ENCODE results near the gene GARIN5A.
"Not testable (repeated sequence)": the region's sequence is repeated elsewhere in the genome, so short reads cannot be mapped to it uniquely, and the experiment has no call there.

The GARIN5A gene

GRCh38 chr19:50486823-50487515, 10.3 kb upstream of the GARIN5A start:
- DNase-seq = no peak

GRCh38 chr19:50485284-50485955, 8.8 kb upstream of the GARIN5A start:
- no peak for DNase-seq

- DNase-seq = no peak
Observed at GRCh38 chr19:50482916-50483315, 6.3 kb upstream of the GARIN5A start.

- no peak for DNase-seq
Observed at GRCh38 chr19:50482271-50482855, 5.7 kb upstream of the GARIN5A start.

- DNase-seq = no peak
Observed at GRCh38 chr19:50481351-50482149, 4.9 kb upstream of the GARIN5A start.

- DNase-seq = no peak
Observed at GRCh38 chr19:50480281-50481111, 3.8 kb upstream of the GARIN5A start.

GRCh38 chr19:50479761-50480251, 3.2 kb upstream of the GARIN5A start:
- no peak for DNase-seq

- no peak for DNase-seq
Observed at GRCh38 chr19:50478901-50479715, 2.5 kb upstream of the GARIN5A start.

GRCh38 chr19:50477751-50478515, 1.3 kb upstream of the GARIN5A start:
- no peak for DNase-seq

- DNase-seq = no peak
Observed at GRCh38 chr19:50476907-50477238, 225 bp upstream of the GARIN5A start.

- DNase-seq = no peak
Observed at GRCh38 chr19:50475736-50476223, 868 bp downstream of the GARIN5A start.

- DNase-seq = no peak
Observed at GRCh38 chr19:50475101-50475568, 1.5 kb downstream of the GARIN5A start.

GRCh38 chr19:50473336-50473735, 3.3 kb downstream of the GARIN5A start:
- not testable (repeated sequence) for DNase-seq

GRCh38 chr19:50468818-50469217, 7.8 kb downstream of the GARIN5A start:
- DNase-seq = no peak

- no peak for DNase-seq
Observed at GRCh38 chr19:50467566-50467965, 9.1 kb downstream of the GARIN5A start.

- no peak for DNase-seq
Observed at GRCh38 chr19:50466706-50467039, 10.0 kb downstream of the GARIN5A start.

GRCh38 chr19:50465986-50466705, 10.5 kb downstream of the GARIN5A start:
- DNase-seq = no peak

- DNase-seq = no peak
Observed at GRCh38 chr19:50465000-50465399, 11.6 kb downstream of the GARIN5A start.

- no peak for DNase-seq
Observed at GRCh38 chr19:50464348-50464747, 12.3 kb downstream of the GARIN5A start.

- no peak for DNase-seq
Observed at GRCh38 chr19:50462970-50463369, 13.7 kb downstream of the GARIN5A start.

All from activated T-cell treated with anti-CD3 and anti-CD28 coated beads for 4 hours (primary cell).